Stimulated activated CD4-positive, alpha-beta T cell treated with anti-CD3 and anti-CD28 coated beads, Interleukin-12 subunit alpha, Interleukin-12 subunit beta, amount 100 ng/mL, for 24 hours (primary cell): Measurements from ENCODE around the gene AQP11.
"Not testable (repeated sequence)": the region's sequence is repeated elsewhere in the genome, so short reads cannot be mapped to it uniquely, and the experiment has no call there.

ENCODE experiments used
- DNase-seq, 2 experiments: peaks; one replicate each; pipeline ENCODE4 v3.0.0-alpha.2; 2020; ENCODE audit warnings: low read depth in 2 of 2

AQP11 gene, protein sequence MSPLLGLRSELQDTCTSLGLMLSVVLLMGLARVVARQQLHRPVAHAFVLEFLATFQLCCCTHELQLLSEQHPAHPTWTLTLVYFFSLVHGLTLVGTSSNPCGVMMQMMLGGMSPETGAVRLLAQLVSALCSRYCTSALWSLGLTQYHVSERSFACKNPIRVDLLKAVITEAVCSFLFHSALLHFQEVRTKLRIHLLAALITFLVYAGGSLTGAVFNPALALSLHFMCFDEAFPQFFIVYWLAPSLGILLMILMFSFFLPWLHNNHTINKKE

DNA sequence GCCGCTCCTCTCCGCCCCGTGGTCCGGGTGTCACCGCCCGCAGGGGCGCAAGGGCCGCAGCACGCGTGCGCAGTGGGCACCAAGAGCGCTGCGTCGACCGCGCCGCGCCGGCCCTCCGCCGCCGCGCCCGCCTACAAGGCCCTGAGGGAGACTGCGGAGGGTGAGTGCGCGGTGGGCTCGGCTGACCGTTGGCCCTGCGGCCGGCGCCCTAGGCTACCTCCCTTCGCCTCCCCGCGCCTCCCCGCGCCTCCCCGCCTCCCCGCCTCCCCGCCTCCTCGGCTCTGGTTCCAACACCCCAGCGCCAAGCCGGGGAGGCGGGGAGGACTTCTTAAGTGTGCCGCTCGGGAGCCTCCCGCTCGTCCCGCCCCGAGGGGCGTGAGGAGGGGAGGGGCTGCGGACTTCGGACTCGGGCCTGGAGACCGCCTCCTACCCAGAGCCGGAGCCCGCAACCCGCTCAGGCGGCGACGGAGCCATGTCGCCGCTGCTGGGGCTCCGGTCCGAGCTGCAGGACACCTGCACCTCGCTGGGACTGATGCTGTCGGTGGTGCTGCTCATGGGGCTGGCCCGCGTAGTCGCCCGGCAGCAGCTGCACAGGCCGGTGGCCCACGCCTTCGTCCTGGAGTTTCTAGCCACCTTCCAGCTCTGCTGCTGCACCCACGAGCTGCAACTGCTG lies at the start of gene AQP11:
AQP11 (plus strand) TSS at position 433 of the 673 bp plus-strand sequence; CDS start at position 473, 40 bp downstream.
- DNase-seq, result peak; percentile 28 to 65

DNA sequence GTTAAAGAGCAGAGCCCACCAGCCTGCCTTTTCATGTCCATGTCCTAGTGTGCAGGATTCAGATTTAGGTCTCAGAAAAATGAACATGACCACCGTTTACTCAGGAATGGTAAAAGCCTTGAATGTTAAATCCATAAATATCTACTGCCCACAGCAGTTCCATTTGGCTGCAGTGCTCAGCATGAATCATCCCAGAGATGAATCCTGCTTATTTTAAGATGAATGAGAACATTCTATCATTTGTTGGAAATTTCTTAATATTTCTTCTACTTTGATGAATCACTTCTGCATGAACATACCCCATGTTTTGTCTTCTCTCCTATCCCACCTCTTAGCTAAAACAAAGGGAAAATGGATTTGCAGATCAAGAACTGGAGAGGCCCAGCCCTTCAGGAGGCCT lies 47.5 kb upstream of the AQP11 start:
- no peak for DNase-seq

DNA sequence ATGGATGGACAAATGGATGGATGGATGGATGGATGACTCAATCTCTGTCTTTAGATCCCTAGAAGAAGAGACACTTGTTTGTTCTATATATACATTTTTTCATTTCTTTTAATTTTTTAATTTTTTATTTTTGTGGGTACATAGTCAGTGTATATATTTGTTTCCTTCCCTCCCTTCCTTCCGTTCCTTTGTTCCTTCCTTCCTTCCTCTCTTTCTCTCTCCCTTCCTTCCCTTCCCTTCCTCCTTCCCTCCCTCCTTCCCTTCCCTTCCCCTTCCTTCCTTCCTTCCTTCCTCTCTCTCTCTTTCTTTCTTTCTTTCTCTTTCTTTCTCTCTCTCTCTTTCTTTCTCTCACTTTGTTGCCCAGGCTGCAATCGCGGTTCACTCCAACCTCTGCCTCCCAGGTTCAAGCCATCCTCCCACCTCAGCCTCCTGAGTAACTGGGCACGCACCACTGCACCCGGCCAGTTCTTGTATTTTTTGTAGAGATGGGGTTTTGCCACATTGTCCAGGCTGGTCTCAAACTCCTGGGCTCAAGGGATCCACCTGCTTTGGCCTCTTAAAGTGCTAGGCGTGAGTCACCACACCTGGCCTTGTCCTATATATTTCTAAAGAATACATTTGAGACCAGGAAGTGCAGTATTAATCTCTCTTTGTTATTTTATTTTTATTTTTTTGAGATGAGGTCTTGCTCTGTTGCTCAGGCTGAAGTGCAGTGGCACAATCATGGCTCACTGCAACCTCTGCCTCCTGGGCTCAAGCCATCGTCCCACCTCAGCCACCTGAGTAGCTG lies 42.5 kb upstream of the AQP11 start:
- DNase-seq, result no peak

DNA sequence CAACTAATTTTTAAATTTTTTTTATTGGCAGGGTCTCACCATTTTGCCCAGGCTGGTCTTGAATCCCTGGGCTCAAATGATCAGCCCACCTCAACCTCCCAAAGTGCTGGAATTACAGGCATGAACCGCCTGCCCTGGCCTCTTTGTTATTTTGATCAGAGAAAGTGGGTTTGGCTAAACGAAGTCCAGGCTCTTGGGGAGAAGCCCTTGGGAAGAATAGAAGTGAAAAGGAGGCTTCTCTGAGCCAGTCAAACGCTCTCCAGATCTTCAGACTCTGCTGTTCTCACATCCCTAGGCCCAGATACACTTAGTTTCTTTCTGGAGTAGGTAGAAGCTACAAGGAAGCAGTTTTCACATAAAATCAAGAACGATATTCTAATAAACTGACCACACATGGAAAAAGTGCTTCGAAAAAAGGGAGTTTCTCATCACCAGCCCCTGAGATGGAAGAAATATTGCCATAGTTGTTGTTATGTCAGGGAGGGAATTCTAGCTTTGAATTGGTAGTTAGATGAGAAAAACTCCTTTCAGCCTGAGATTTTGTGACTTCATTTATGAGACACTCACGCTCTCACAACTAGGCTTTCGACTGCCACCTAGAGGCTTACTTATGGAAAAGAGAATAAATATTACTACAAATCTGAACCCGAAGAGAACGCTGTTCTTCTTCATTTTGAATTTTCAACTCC lies 41.7 kb upstream of the AQP11 start:
- peak in 1 of 2 experiments; percentile 2 for DNase-seq

DNA sequence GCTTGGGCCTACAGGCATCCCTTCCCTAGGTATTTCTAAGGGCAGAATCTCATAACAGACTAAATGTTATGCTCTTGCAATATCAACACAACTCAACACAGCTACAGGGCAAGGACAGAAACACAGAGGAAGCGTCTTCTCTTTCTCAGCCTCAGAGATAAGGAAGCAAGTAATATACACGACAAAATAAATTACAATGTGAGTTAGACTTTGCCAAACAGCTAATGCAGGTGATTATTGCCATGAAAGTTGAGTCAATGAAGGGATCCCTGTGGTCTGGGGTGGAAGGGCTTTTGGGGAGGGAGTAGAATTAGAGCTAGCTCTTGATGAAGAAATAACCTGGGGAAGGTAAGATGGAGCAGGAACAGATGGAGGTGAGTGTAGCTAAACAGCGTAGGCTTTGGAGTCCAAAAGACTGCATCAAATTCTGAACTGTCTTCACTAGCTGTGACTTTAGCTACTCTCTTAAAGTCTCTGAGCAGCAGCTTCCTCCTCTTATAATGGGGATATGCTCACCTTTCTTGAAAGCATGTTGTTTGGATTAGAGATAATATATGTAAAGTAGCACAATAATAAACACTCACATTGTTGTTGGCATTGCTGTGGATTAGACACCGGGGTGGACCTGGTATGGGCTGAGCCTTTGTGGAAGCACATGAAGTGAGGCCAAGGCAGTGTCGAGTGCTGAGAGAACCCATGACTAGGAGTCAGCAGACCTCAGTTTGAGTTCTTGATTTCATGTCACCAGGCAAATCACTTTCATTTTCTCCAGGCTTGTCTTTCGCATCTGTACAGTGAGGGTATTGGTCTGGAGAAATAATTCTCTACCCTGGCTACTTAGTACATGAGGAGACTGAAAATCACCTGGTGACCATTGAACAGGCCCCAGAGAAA lies 41.0 kb upstream of the AQP11 start:
- DNase-seq, result no peak

DNA sequence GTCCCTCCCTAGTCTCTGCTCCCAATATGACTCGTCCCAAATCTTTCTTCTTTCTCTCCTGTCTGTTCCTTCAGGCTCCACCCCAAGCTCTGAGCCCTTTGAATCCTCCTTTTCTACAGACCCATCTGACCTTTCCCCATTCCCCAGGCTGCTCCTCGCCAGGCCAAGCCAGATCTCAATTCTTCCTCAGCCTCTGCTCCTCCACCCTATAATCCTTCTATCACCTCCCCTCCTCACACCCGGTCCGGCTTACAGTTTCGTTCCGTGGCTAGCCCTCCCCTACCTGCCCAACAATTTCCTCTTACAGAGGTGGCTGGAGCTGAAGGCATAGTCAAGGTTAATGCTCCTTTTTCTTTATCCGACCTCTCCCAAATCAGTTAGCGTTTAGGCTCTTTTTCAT lies 38.3 kb upstream of the AQP11 start:
- not testable (repeated sequence) for DNase-seq

DNA sequence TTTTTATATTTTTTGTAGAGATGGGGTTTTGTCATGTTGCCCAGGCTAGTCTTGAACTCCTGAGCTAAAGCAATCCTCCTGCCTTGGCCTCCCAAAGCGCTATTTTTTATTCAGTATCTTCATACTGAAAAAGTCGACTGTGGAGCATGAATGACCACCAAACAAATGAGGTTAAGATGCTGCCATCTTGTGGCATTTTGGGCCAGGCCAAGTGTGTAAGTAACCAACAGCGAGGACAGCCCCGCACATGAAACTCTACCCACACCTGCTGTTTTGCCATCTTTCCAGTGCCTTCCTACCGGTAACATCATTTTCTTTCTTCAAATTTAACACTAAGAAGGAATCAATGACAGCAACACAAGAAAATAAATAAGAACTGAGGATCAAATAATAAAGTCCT lies 32.2 kb upstream of the AQP11 start:
- no peak for DNase-seq

DNA sequence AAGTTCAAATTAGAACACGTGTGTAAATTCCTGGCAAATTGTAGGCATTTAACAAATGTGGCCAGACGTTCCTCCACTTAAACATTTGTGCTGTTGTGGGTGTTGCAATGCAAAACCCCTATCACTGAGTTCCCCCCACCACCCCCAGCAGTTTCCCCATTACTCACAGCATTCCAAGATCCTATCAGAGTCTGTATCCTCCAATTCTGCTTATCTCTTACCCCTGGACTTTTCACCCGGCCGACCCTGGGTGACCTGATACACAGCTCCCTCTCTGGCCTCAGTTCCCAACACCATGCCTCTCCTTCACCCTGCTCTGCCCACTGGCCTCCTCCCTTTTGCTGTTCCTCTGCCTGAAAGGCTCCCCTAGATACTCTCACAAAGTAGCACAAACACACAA lies 31.4 kb upstream of the AQP11 start:
- no peak for DNase-seq

DNA sequence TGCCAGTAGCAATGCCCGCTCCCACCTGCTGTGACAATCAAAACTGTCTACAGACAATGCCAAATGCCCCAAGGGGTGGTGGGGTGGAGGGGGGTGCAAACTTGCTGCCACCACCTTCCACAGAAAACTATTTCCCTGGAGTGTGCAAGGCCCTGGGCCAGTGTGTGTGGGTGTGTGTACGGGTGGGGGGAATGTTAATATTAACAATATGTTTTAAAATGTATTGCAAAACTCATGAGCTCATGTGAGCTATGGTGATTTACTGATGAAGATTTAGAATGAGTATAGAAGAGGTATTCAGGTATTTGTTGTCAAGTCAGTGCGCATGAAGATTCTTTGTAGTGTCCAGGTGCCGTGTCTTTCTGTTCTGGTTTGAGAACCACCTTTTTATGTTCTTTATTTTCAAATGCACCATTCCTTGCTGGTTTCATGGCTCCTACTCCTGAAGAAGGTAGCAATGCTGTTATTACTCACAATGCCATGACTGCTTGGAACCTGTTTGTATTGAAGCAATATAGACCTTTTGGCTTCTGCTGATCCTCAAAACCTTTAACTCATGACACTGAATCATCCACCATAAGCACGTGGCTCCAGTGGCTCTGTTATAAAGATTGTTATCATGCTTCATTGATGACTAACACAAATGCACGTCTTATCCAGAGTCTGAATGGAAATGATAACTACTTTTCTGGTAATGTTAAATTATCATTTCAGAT lies 29.9 kb upstream of the AQP11 start:
- DNase-seq, result no peak

DNA sequence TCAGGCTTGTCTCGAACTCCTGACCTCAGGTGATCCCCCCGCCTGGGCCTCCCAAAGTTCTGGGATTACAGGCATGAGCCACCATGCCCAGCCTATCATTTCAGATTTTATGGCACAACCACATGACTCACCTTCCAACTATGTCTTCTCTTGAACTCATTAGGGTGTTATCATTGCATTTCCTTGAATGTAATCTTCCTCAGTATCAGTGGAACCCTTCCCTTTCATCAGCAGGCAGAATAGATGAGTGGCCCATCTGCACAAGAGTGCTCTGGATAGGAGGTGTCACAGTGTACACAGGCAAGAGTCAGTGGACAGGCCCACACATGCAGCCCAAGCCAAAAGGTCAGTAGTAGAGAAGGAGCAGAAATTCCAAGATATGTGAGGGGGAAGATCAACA lies 29.1 kb upstream of the AQP11 start:
- no peak for DNase-seq

DNA sequence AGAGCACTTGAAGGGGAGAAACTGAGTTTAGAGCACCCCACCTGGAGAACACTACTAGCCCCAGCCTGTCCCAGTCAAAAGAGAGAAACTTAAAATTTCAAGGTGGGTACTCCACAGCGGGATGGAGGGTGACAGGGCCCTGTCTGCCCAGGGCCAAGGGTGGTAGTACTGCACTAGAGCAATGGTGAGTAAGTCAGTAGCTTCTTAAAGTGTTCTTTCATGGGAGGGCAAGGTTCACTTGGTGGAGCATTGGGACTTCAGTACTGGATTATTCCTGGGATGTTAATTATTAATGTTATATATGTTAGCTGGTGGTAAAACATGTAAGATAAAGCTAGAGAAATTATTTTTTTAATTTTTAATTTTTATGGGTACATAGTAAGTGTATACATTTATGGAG lies 28.5 kb upstream of the AQP11 start:
- DNase-seq, result no peak

DNA sequence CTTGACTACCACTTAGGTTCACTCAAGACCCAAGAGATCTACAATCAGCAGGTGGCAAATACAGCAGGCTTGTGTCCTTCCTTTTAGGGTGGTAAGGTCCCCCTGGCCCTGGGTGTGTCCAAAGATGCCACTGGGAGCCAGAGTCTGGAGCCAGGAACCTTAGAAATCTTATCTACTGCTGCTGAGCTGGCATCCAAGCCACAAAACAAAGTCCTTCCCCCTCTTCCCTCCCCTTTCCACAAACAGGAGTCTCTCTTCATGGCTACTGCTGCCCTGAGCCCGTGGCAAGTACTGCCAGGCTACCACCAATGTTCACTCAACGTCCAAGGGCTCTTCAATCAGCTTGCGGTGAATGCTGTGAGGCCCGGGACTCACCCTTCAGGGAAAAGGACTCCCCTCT lies 21.4 kb upstream of the AQP11 start:
- DNase-seq, result no peak

DNA sequence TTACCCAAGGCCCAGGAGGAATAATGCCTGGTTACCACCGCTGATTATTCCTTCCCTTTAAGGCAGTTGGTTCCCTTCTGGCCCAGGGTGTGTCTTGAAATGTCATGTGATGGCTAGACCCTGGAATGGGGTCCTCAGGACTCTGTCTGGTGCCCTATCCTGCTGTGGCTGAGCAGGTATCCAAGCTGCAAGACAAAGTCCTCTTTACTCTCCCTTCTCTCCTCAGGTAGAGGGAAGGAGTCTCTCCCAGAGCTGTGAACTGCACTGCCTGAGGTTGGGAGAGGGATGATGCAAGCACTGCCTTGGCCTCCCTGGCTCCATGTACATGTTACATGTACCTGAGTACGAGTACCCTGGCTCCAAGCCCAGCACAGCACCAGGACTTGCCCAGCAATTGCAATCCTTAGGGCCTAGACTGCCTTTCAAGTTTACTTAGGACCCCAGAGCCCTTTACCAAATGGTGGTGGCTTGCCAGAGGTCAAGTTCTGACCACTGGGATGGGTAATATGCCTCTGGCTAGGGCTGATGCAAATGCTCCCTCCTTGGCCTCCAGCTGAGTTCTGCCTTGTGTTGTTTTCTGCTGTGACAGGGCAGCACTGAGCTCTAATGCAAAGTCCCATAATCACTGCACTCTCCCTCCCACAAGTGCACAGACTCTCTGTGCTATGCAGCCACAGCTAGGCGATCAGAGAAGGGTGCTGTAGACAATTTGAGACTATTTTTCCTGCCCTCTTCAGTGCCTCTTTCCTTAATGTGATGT lies 20.7 kb upstream of the AQP11 start:
- no peak for DNase-seq

DNA sequence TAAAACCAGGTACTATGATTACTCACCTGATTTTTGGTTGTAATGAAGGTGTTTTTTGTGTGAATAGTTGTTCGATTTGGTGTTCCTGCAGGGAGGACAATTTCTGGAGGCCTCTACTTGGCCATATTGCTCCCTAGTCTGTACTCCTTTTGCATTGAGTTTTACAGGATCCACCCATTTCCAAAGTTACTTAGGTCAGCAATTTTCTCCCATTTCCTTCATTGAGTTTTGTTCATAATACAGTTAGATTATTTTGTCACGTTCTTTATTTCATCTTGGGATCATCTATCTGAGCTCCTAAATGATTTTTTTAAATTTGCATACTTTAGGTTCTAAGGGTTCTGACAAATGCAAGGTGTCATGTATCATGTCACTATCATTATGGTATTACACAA lies 20.1 kb upstream of the AQP11 start:
- DNase-seq, result no peak

DNA sequence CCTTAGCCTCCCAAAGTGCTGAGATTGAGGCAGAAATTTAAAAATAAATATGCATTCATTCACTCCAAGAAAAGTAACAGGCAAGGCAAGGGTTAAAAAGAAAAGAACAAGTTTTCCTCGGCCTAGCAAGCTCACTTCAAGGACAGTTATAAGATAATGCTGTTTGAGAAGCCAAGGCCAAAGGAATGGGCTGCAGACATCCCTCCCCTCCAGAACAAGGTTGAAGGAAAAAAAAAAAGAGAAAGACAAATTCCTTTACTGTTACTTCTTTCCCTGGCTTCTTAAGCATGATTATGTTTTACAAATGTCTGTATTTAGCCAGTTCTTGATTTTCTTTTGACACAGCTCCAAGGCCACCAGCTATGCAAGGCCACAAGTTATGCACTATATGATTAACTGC lies 18.9 kb upstream of the AQP11 start:
- not testable (repeated sequence) for DNase-seq

DNA sequence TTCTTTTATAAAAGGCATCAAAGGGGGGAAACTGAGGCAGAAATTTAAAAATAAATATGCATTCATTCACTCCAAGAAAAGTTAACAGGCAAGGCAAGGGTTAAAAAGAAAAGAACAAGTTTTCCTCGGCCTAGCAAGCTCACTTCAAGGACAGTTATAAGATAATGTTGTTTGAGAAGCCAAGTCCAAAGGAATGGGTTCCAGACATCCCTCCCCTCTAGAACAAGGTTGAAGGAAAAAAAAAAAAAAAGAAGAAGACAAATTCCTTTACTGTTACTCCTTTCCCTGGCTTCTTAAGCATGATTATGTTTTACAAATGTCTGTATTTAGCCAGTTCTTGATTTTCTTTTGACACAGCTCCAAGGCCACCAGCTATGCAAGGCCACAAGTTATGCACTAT lies 14.3 kb upstream of the AQP11 start:
- DNase-seq, result not testable (repeated sequence)

DNA sequence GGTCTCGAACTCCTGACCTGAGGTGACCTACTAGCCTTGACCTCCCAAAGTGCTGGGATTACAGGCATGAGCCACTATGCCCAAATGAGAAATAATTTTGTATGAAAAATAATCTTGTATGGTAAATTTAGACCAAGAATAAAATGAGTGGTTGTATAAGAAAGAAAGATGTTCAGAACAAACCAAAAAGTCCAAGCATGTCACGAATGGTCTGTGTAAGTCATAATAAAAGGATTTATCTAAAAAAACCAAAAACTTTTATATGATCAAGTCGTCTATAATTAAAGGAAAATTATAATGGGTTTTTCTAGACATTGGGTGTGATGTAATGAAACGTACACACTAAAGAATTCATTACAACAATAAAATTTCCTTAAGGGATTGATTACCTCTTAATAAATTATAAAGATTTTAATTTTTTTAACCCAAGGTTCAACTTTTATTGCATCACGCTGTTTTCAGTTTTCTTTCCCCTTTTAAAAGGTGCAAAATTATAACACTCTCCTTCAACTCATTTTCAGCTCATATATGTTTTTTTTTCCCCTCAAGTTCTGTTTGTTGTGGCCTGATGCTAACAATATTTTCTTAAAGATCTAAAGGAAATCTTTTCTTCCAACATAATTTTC lies 8.9 kb upstream of the AQP11 start:
- no peak for DNase-seq

DNA sequence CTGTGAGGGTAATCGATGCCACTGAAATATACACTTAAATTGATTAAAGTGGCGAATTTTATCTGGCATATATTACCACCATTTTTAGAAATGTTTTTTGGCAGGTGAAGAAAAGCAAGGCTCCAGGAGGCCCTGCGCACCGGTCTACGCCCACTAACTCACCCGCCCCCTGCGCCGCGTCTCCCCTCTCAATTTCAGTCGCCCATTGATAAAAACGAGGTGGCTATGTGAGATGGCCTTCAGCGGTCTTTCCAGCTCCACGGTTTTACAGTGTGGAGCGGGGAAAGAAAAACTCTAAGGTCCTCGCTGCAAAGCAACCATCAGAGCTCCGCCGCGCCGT lies 602 bp upstream of the AQP11 start:
- DNase-seq, result no peak

DNA sequence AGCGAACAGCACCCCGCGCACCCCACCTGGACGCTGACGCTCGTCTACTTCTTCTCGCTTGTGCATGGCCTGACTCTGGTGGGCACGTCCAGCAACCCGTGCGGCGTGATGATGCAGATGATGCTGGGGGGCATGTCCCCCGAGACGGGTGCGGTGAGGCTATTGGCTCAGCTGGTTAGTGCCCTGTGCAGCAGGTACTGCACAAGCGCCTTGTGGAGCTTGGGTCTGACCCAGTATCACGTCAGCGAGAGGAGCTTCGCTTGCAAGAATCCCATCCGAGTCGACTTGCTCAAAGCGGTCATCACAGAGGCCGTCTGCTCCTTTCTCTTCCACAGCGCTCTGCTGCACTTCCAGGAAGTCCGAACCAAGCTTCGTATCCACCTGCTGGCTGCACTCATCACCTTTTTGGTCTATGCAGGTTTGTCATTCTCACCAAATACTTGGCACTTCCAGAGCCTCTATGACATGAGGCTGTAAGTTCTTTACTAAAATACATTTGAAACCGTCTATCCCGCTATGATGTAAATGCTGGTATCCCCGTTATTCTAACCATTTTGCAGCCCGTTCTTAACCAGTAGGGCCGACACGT lies 535 bp downstream of the AQP11 start:
- DNase-seq, result no peak
